HCT116 (cell line): ENCODE data around the gene CDH22. TPM values are rescaled to one million over a fixed set of nuclear protein-coding genes. Genes with fewer than 3 reads are reported as not detected.

Source experiments
- ATAC-seq: fragments of 200-7000 bp; cut with Tn5 transposase; 2 replicates; pipeline ENCODE4 v1.9.1; 2020; ENCODE audit warnings: mild to moderate bottlenecking, moderate library complexity
- BruUV-seq: library from RNA; stranded (reverse); fragments of 400-500 nt; replicated peaks from 2 replicates; lab custom pipeline; 2021; lab: Mats Ljungman, UMichigan
- CTCF ChIA-PET: fragments of 300-600 bp; sonication (Branson Sonifier 250); formaldehyde crosslinking; loops from one replicate; lab custom pipeline; 2021; ENCODE audit warnings: antibody characterized with exemption; lab: Charles Lee
- POLR2A ChIA-PET: fragments of 300-600, 350-600 bp; sonication (Branson Sonifier 250); formaldehyde crosslinking; loops from one replicate; lab custom pipeline; 2021; ENCODE audit warnings: antibody characterized with exemption; lab: Charles Lee
- RAD21 ChIA-PET, 2 experiments: fragments of 300-600 bp; sonication (Branson Sonifier 250); formaldehyde crosslinking; loops; one replicate each; lab custom pipeline; 2023; ENCODE audit warnings: low total read pairs in 2 of 2; ENCODE audit not compliant: uncharacterized antibody in 2 of 2, unreplicated experiment in 2 of 2, low non-redundant PET in 1 of 2; lab: Charles Lee
- DNase-seq: peaks from one replicate; pipeline ENCODE4 v3.0.0-alpha.2; 2010; ENCODE audit warnings: low read depth, low spot score
- H2AFZ ChIP-seq: fragments of 200-600 bp; shearing (Covaris generic), sonication (generic); 2 replicates; pipeline ENCODE4 v1.6.1; 2017; ENCODE audit warnings: low read depth, mixed run types, mixed read lengths, antibody characterized with exemption, low read length; ENCODE audit not compliant: poor library complexity, severe bottlenecking
- H3K27ac ChIP-seq: 2 replicates; pipeline ENCODE4 v1.5.1; 2012; ENCODE audit warnings: low read depth, low read length
- H3K27me3 ChIP-seq: fragments of 200-600 bp; sonication (generic); 2 replicates; pipeline ENCODE4 v1.6.1; 2016; ENCODE audit warnings: mixed run types, low read length, mixed read lengths; ENCODE audit not compliant: insufficient read depth
- H3K36me3 ChIP-seq, 2 experiments: fragments of 200-500 bp in 1 of 2; fragments of 200-600 bp in 1 of 2; sonication (Bioruptor generic) in 1 of 2; sonication (generic) in 1 of 2; 2 replicates each; pipeline versions ENCODE4 v1.5.1 to v1.6.1; 2014 to 2016; ENCODE audit warnings: low read length in 2 of 2, inconsistent platforms in 1 of 2, mixed read lengths in 1 of 2, mixed run types in 1 of 2; ENCODE audit not compliant: insufficient read depth in 2 of 2, control insufficient read depth in 1 of 2
- H3K4me1 ChIP-seq, 2 experiments: fragments of 200-600 bp in 1 of 2; sonication (generic) in 1 of 2; 2 replicates each; pipeline versions ENCODE4 v1.5.1 to v1.6.1; 2012 to 2017; ENCODE audit warnings: low read length in 2 of 2, inconsistent platforms in 1 of 2, mild to moderate bottlenecking in 1 of 2, mixed read lengths in 1 of 2, mixed run types in 1 of 2, moderate library complexity in 1 of 2; ENCODE audit not compliant: insufficient read depth in 2 of 2, control insufficient read depth in 1 of 2
- H3K4me2 ChIP-seq: fragments of 200-600 bp; sonication (generic); 2 replicates; pipeline ENCODE4 v1.6.1; 2017; ENCODE audit warnings: mixed run types, low read length, mixed read lengths
- H3K4me3 ChIP-seq, 2 experiments: fragments of 200-600 bp in 1 of 2; sonication (generic) in 1 of 2; replicated peaks in 1 of 2; 2 replicates each; pipeline ENCODE4 v1.5.1; 2011 to 2016; ENCODE audit warnings: low read length in 2 of 2, control low read depth in 1 of 2, low read depth in 1 of 2, mild to moderate bottlenecking in 1 of 2, mixed read lengths in 1 of 2, mixed run types in 1 of 2
- H3K79me2 ChIP-seq: fragments of 200-600 bp; sonication (generic); 2 replicates; pipeline ENCODE4 v1.6.1; 2017; ENCODE audit warnings: mild to moderate bottlenecking, mixed run types, low read length, moderate library complexity, mixed read lengths; ENCODE audit not compliant: insufficient read depth
- H3K9ac ChIP-seq: fragments of 200-600 bp; sonication (generic); 2 replicates; pipeline ENCODE4 v1.6.1; 2016; ENCODE audit warnings: low read length, mixed read lengths
- H3K9me2 ChIP-seq: fragments of 200-600 bp; sonication (generic), shearing (Covaris generic); 2 replicates; pipeline ENCODE4 v1.6.1; 2017; ENCODE audit warnings: mixed run types, mild to moderate bottlenecking, moderate library complexity; ENCODE audit not compliant: insufficient read depth
- H3K9me3 ChIP-seq, 2 experiments: fragments of 200-500 bp in 1 of 2; fragments of 200-600 bp in 1 of 2; sonication (Bioruptor generic) in 1 of 2; sonication (generic) in 1 of 2; 2 replicates each; pipeline ENCODE4 v1.6.1; 2014 to 2017; ENCODE audit warnings: low read length in 2 of 2, mixed read lengths in 2 of 2, inconsistent platforms in 1 of 2, low read depth in 1 of 2, mild to moderate bottlenecking in 1 of 2, mixed run types in 1 of 2, moderate library complexity in 1 of 2; ENCODE audit not compliant: control insufficient read depth in 1 of 2, insufficient read depth in 1 of 2
- H4K20me1 ChIP-seq: fragments of 200-600 bp; sonication (generic), shearing (Covaris generic); 2 replicates; pipeline ENCODE4 v1.6.1; 2017; ENCODE audit warnings: mixed run types, mild to moderate bottlenecking, moderate library complexity; ENCODE audit not compliant: insufficient read depth
- EGR1 ChIP-seq: IDR thresholded peaks from 2 replicates; pipeline ENCODE4 v1.6.1; 2012; ENCODE audit warnings: low read depth
- RAD21 ChIP-seq: IDR thresholded peaks from 2 replicates; pipeline ENCODE4 v1.6.1; 2012; ENCODE audit warnings: low read depth, mild to moderate bottlenecking
- REST ChIP-seq: IDR thresholded peaks from 2 replicates; pipeline ENCODE4 v1.6.1; 2012; ENCODE audit warnings: low read depth
- ZFX ChIP-seq: fragments of 450-650 bp; IDR thresholded peaks from 2 replicates; pipeline ENCODE4 v1.6.1; 2017
- intact Hi-C: fragments of 100-400 bp; cut with micrococcal nuclease; formaldehyde crosslinking; loops from 2 replicates; pipeline ENCODE4 v1.10.0; 2022
- total RNA-seq: library from RNA; stranded (reverse); gene quantifications from one replicate; pipeline ENCODE4 v1.2.1, GENCODE V29; 2021; ENCODE audit not compliant: unreplicated experiment
- TF ChIP-seq, protein P1 (sequence below), 3 experiments: fragments of 200-600 bp in 1 of 3; sonication (generic) in 1 of 3; IDR thresholded peaks in 2 of 3; conservative IDR thresholded peaks in 1 of 3; 2 replicates each; pipeline ENCODE4 v1.5.1; 2012 to 2017; ENCODE audit warnings: low read depth in 2 of 3, low read length in 2 of 3, antibody characterized with exemption in 1 of 3, borderline replicate concordance in 1 of 3, control low read depth in 1 of 3, mild to moderate bottlenecking in 1 of 3, mixed read lengths in 1 of 3, mixed run types in 1 of 3, moderate library complexity in 1 of 3; ENCODE audit not compliant: insufficient read depth in 1 of 3
- TF ChIP-seq, protein P2 (sequence below): IDR thresholded peaks from 2 replicates; pipeline ENCODE4 v1.6.1; 2012

CDH22 gene
- total RNA-seq, 1 experiment from 2014 or later, result 1.8 TPM

DNA sequence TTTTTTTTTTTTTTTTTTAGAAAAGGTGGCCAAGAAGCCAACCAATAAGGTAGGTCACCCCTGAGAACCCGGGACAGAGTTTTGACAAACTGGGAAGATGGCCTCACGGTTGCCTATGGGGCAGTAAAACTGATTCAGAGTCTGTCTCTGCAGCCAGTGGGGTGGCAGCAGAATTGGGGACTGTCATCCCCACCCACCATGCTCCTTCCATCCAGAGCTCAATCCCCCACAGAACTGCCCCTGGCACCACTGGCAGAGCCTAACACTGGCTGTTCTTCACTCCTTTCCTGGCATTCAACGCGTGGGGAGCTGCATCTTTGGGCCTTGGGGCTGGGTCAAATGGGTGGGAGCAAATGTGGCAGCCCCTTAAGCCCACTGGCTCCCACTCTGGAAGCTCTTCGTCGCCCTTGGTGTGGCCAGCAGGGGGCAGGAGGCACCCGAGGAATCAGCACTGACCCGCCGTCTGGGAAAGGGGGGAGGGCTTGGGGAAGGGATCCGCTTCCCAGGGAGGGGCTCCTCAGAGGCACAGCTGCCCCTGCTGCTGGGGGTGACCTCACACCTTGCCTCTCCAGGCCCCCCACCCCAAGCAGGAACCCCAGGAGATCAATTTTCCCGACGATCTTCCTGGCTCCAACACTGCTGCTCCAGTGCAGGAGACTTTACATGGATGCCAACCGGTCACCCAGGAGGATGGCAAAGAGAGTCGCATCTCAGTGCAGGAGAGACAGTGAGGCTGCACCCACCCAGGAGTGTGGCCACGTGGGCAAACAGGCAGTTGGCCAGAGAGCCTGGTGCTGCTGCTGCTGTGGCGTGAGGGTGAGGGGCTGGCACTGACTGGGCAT is 179.8 kb downstream of the CDH22 start:
- Histone ChIP-seq H3K4me3 (no peak overlapping the region), H3K27me3 (0 out of 2 replicates have a peak, but pooled peaks cover 12% of the 10 kb centered on the region), H3K27ac (no peak overlapping the region), H3K4me2 (no peak overlapping the region), H4K20me1 (no peaks in the 10 kb centered on the region), H3K4me1 (no peaks in the 10 kb centered on the region), H2AFZ (no peak overlapping the region), H3K36me3 (peaks cover 3 to 9% of the 10 kb centered on the region in 2 experiments; a peak in 2 of 4 replicates), H3K9me2 (no peaks in the 10 kb centered on the region), H3K79me2 (no peaks in the 10 kb centered on the region), H3K9me3 (no peaks in the 10 kb centered on the region), H3K9ac (no peak overlapping the region)
- ATAC-seq (peak; percentile 63), DNase-seq (no peak)
- no TSS peak for BruUV-seq
- intact Hi-C loops, result loop anchor here (1.0 kb wide), 1 partner anchor 310 kb away; no protein-coding TSS in a partner anchor
- ChIA-PET CTCF (interaction anchor here (0.5 to 2.0 kb wide), 13 partner anchors 9 to 357 kb away, joined by 3 to 17 read pairs (median 4); partner anchors contain the start of gene CDH22), POLR2A (no interaction called here), RAD21 (interaction anchor here (0.6 to 1.1 kb wide), 6 partner anchors 106 to 310 kb away, joined by 3 to 6 read pairs (median 4); no protein-coding TSS in a partner anchor)
- TF ChIP-seq, protein P1, sequence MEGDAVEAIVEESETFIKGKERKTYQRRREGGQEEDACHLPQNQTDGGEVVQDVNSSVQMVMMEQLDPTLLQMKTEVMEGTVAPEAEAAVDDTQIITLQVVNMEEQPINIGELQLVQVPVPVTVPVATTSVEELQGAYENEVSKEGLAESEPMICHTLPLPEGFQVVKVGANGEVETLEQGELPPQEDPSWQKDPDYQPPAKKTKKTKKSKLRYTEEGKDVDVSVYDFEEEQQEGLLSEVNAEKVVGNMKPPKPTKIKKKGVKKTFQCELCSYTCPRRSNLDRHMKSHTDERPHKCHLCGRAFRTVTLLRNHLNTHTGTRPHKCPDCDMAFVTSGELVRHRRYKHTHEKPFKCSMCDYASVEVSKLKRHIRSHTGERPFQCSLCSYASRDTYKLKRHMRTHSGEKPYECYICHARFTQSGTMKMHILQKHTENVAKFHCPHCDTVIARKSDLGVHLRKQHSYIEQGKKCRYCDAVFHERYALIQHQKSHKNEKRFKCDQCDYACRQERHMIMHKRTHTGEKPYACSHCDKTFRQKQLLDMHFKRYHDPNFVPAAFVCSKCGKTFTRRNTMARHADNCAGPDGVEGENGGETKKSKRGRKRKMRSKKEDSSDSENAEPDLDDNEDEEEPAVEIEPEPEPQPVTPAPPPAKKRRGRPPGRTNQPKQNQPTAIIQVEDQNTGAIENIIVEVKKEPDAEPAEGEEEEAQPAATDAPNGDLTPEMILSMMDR (IDR thresholded peaks at IDR 0.05 in 2 of 3, conservative IDR thresholded peaks at IDR 0.05 in 1 of 3; ENCODE audit: borderline replicate concordance in 1 of 3, insufficient read depth in 1 of 3, low read depth in 2 of 3, low read length in 2 of 3), result peak; percentile 47 to 84 (median 78); a peak in 5 of 6 replicates
- TF ChIP-seq ZFX, result no peak
- TF ChIP-seq REST, result no peak
- no peak for TF ChIP-seq EGR1
- TF ChIP-seq, protein P2, sequence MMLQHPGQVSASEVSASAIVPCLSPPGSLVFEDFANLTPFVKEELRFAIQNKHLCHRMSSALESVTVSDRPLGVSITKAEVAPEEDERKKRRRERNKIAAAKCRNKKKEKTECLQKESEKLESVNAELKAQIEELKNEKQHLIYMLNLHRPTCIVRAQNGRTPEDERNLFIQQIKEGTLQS, result no peak
- peak; percentile 67 for TF ChIP-seq RAD21
